BE2C (cell line): ENCODE measurements around the gene TNFAIP8L2.

Experiments
- DNase-seq: peaks from one replicate; pipeline ENCODE4 v3.0.0-alpha.2; 2020
- H3K27me3 ChIP-seq: fragments of 250-450 bp; sonication (Bioruptor Pico); 2 replicates; pipeline ENCODE4 v1.5.1; 2020; ENCODE audit warnings: mild to moderate bottlenecking
- H3K36me3 ChIP-seq: fragments of 250-450 bp; sonication (Bioruptor Pico); 2 replicates; pipeline ENCODE4 v1.5.1; 2020; ENCODE audit warnings: mild to moderate bottlenecking
- H3K4me1 ChIP-seq: fragments of 250-450 bp; sonication (Bioruptor Pico); 2 replicates; pipeline ENCODE4 v1.5.1; 2020
- H3K4me3 ChIP-seq: 2 replicates; pipeline ENCODE4 v1.5.1; 2011; ENCODE audit warnings: low read depth, low read length
- H3K9me3 ChIP-seq: fragments of 250-450 bp; sonication (Bioruptor Pico); 2 replicates; pipeline ENCODE4 v1.5.1; 2020
- TF ChIP-seq, protein P1 (sequence below): IDR thresholded peaks from 2 replicates; pipeline ENCODE4 v1.5.1; 2012; ENCODE audit warnings: mild to moderate bottlenecking, low read depth, low read length

Gene TNFAIP8L2

GRCh38 chr1:151144474-151145303 is 11.8 kb upstream of the TNFAIP8L2 start:
- Histone ChIP-seq H3K9me3 (no peaks in the 10 kb centered on the region), H3K36me3 (no peaks in the 10 kb centered on the region), H3K4me1 (peaks cover 5% of the 10 kb centered on the region), H3K4me3 (no peak overlapping the region), H3K27me3 (no peaks in the 10 kb centered on the region)
- DNase-seq: no peak
- TF ChIP-seq, protein P1, sequence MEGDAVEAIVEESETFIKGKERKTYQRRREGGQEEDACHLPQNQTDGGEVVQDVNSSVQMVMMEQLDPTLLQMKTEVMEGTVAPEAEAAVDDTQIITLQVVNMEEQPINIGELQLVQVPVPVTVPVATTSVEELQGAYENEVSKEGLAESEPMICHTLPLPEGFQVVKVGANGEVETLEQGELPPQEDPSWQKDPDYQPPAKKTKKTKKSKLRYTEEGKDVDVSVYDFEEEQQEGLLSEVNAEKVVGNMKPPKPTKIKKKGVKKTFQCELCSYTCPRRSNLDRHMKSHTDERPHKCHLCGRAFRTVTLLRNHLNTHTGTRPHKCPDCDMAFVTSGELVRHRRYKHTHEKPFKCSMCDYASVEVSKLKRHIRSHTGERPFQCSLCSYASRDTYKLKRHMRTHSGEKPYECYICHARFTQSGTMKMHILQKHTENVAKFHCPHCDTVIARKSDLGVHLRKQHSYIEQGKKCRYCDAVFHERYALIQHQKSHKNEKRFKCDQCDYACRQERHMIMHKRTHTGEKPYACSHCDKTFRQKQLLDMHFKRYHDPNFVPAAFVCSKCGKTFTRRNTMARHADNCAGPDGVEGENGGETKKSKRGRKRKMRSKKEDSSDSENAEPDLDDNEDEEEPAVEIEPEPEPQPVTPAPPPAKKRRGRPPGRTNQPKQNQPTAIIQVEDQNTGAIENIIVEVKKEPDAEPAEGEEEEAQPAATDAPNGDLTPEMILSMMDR: no peak

GRCh38 chr1:151145304-151146071 is 11.0 kb upstream of the TNFAIP8L2 start:
- DNase-seq: no peak
- H3K4me3 ChIP-seq: peak overlapping the region; percentile 74
- peaks cover 5% of the 10 kb centered on the region for H3K4me1 ChIP-seq
- TF ChIP-seq, protein P1: no peak
- no peaks in the 10 kb centered on the region for H3K9me3 ChIP-seq
- H3K36me3 ChIP-seq: no peaks in the 10 kb centered on the region
- H3K27me3 ChIP-seq: no peaks in the 10 kb centered on the region

- DNase-seq: no peak
- H3K36me3 ChIP-seq: no peaks in the 10 kb centered on the region
- H3K27me3 ChIP-seq: no peaks in the 10 kb centered on the region
- peaks cover 5% of the 10 kb centered on the region for H3K4me1 ChIP-seq
- peak overlapping the region; percentile 74 for H3K4me3 ChIP-seq
- no peaks in the 10 kb centered on the region for H3K9me3 ChIP-seq
- TF ChIP-seq, protein P1: no peak
Measured at GRCh38 chr1:151146072-151146411, 10.4 kb upstream of the TNFAIP8L2 start.

GRCh38 chr1:151146412-151147131 is 9.9 kb upstream of the TNFAIP8L2 start, which contains the start of gene SEMA6C:
Gene SEMA6C (minus strand): TSS chr1:151146631. CDS start chr1:151142621, 4,010 bp downstream.
- H3K27me3 ChIP-seq: no peaks in the 10 kb centered on the region
- TF ChIP-seq, protein P1: no peak
- H3K36me3 ChIP-seq: no peaks in the 10 kb centered on the region
- peaks cover 5% of the 10 kb centered on the region for H3K4me1 ChIP-seq
- H3K4me3 ChIP-seq: peak within 1 kb of the TSS; percentile 74
- peak; percentile 97 for DNase-seq
- H3K9me3 ChIP-seq: no peaks in the 10 kb centered on the region

DNA sequence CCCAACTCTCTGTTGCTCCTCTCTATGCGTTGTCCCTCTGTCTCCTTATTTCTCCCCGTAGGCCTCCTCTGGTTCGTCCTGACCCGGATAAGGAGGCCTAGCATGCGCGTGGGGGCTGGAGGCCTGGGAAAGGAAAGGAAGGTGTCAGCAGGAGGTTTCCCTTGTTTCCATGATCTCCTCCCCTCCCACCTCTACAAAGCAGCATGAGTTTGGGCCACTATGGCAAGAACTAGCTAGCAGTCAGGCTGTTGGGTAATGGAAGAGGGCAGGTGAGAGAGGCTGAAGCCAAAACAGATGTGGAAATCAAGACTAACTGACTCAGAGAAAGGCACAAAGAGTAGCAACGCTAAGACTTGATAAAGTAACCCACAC is 9.3 kb upstream of the TNFAIP8L2 start:
- H3K27me3 ChIP-seq: no peaks in the 10 kb centered on the region
- peak overlapping the region; percentile 74 for H3K4me3 ChIP-seq
- no peaks in the 10 kb centered on the region for H3K36me3 ChIP-seq
- no peaks in the 10 kb centered on the region for H3K9me3 ChIP-seq
- peaks cover 5% of the 10 kb centered on the region for H3K4me1 ChIP-seq
- TF ChIP-seq, protein P1: no peak
- DNase-seq: no peak
